HG02981 (cell line): ENCODE measurements around the gene ABL1.
"Not testable (repeated sequence)": the region's sequence is repeated elsewhere in the genome, so short reads cannot be mapped to it uniquely, and the experiment has no call there.

Experiments
- ATAC-seq: cut with Tn5 transposase; IDR thresholded peaks from one replicate; pipeline ENCODE4 v1.9.1; 2021; ENCODE audit warnings: mild to moderate bottlenecking, moderate library complexity; ENCODE audit not compliant: unreplicated experiment

Gene ABL1

GRCh38 chr9:130847306-130848217 is 12.5 kb downstream of the ABL1 start:
- ATAC-seq, result no peak

DNA sequence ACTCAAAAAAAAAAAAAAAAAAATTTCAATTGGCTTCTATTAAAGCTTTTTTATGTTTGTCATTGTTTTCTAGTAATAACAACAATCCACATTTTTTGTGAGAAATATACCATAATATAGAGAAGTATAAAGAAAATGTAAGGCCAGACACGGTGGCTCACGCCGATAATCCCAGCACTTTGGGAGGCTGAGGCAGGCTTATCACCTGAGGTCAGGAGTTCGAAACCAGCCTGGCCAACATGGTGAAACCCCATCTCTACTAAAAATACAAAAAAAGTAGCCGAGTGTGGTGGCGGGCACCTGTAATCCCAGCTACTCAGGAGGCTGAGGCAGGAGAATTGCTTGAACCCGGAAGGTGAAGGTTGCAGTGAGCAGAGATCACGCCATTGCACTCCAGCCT is 13.5 kb downstream of the ABL1 start:
- ATAC-seq, result not testable (repeated sequence)

DNA sequence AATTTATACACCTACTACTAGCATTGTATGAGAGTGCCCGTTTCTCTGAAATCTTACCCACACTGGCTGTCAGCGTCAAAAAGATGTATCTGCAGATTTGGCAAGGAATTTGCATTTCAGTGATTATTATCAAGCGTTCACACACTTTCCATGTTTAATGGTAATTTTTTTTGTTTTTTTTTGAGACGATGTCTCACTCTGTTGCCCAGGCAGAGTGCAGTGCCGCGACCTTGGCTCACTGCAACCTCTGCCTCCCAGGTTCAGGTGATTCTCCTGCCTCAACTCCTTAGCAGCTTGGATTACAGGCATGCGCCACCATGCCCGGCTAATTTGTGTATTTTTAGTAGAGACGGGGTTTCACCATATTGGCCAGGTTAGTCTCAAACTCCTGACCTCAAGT is 14.3 kb downstream of the ABL1 start:
- ATAC-seq, result no peak

DNA sequence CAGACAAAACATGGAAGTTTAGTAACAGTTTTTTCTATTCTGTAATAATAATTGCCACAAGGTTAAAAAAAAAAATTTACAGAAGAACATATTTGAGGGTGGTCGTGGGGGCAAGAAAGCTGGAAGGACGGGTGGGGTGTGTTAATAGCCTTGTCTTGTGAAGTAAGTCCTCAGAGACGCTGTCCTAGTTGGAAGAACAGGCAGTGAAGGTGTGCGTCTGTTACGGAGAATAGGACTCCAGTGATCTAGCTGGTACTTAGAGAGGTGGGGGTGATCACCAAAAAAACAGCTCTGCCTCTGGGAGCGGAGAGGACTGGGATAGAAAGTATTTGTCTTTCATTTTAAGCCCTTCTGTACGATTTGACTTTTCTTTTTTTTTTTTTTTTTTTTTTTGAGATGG is 17.7 kb downstream of the ABL1 start:
- no peak for ATAC-seq

GRCh38 chr9:130854092-130854491 is 19.0 kb downstream of the ABL1 start:
- ATAC-seq, result no peak

DNA sequence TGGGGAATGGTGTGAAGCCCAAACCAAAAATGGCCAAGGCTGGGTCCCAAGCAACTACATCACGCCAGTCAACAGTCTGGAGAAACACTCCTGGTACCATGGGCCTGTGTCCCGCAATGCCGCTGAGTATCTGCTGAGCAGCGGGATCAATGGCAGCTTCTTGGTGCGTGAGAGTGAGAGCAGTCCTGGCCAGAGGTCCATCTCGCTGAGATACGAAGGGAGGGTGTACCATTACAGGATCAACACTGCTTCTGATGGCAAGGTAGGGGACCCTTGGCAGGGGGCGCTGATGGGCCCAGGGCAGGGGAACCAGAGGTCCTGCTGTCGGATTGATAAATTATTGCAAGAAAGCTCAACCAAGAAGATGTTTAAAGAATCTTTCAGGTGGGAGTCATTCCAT is 19.8 kb downstream of the ABL1 start:
- no peak for ATAC-seq

DNA sequence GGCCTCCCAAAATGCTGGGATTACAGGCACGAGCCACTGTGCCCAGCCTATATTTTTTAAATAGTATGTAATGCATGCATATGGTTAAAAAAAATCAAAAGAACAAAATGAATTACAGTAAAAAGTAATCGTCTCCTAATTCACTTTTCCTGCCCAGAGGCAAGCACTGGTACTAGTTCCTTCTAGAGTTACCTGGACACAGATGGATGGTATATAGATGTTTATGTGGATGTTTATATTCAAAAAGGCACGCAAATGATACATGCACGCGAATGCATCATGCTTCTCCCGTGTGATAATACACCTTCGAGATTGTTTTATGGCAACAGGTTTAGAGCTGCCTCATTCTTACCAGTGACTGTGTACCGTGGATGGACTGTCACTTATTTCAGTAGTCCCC is 21.4 kb downstream of the ABL1 start:
- no peak for ATAC-seq

GRCh38 chr9:130857864-130858738 is 23.0 kb downstream of the ABL1 start:
- ATAC-seq, result no peak

DNA sequence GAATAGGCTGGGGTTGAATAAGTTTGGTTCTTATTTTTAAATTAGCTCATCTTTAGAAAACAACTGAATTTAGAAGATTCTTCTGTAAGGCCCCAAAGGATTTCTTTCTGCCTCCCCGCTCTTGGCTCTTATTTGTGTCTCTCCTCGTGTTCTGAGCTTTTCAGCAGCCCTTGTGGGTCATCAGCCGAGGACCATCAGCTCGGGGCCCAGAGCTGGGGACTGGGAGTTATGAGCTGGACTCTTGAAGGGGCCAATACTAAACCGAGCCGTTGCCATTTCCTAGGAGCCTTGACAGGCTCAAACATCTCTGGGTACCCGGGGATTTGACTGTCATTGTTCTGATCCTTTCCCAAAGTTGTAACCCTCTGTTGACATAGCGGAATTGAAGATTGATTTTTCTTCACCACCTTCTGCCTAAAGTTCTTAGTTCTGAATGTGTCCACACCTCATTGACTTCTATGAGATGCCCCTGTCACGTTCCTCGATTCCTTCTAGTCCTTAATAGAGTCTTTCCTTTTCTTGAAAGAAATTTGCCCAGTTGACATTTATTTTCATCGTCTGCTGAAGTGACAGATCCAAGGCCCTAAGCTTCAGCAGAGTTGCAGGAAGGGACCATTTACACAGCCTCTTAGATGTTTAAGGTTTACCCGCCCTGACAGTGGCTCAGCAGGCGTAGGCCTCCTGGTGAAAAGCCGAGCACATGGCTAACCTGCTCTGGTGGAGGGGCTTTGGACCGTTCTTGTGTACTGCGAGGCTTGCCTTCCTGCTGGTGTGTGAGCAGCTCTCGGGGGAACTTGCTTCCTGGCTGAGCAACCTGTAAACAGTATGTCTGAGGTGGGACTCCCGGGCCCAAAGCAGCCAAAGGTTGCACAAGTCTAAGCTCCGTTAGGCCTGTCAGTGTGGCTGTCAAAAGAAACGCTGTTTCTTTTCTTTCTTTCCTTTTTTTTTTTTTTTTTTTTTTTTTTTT is 24.0 kb downstream of the ABL1 start:
- no peak for ATAC-seq

DNA sequence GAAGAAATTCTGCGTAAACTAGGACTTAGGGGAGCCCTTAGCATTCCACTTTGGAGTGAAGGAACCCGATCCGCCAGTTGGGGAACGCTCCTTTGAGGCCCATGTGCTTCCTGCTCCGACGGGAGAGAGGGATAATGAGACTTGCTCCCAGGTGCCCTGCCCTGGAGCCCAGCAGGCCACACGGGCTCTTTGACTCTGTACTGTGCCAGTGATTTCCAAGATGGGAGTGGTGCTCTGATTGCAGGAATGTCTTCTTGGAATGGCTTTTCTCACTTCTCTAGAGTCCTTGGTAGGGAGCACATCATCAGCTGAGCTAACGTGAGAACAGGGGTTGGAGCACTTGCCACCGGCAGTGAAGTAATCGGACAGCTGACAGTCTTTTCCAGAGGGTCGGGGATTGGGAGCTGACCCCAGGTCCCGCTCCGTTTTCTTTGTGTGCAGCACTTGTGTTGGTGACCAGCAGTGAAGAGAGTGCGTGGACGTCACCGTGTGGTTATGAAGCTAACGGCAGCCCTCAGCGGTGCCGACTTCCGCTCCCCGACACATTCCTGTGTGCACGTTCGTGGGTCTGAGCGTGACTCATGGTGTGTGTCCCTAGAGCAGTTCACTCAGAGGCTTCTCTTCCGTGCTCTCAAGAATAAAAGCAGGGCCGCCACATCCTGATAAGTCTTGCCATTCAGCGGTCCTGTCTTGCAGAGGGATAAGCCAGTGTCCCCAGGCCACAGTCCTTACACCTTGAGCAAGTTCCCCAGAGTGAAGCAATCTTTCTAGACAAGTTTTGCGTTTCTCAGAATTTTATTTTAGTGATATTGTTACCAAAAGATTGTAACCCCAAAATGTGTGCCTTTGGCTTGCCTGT is 25.6 kb downstream of the ABL1 start:
- no peak for ATAC-seq

DNA sequence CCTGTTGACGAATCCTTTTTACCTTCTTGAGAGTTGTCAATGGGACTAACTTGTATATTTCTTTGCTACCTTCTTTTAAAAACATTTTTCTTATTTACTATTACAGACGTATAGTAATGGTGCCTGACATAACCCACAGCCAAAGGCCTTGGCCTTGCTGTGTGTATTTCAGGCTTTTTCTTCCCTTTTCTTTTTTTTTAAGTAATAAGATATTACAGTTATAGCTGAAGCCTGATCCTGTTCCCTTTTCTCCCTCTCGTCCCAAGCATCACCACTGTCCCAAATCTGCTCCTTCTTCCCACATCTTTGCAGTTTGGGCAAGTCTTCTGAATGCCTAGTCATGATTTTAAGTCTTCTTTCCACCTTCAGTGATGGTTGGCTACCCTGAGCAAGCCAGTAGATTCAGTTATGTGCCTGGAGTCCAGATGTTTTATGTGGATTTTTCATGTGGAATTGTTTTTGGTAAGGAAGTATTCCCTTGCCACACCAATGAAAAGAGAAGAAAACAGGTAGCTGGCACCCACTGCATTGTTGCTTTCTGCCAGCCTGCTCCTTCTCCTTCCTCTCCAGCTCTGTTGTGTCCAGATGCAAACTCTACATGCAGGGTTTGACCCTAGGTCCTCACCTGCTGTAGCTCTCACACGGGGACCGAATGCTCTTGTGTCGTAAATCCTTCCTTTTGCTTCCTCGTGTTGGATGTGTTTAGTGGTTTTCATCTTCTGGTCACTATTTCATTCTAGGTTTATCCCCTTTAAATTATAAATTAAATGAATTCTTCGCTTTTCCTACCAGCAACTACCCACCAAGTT is 26.5 kb downstream of the ABL1 start:
- ATAC-seq, result no peak

GRCh38 chr9:130862217-130862616 is 27.2 kb downstream of the ABL1 start:
- no peak for ATAC-seq

DNA sequence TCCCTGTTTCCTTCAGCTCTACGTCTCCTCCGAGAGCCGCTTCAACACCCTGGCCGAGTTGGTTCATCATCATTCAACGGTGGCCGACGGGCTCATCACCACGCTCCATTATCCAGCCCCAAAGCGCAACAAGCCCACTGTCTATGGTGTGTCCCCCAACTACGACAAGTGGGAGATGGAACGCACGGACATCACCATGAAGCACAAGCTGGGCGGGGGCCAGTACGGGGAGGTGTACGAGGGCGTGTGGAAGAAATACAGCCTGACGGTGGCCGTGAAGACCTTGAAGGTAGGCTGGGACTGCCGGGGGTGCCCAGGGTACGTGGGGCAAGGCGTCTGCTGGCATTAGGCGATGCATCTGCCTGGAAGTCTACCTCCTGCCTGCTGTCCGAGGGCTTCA is 27.7 kb downstream of the ABL1 start:
- no peak for ATAC-seq

GRCh38 chr9:130864541-130864940 is 29.5 kb downstream of the ABL1 start:
- no peak for ATAC-seq

DNA sequence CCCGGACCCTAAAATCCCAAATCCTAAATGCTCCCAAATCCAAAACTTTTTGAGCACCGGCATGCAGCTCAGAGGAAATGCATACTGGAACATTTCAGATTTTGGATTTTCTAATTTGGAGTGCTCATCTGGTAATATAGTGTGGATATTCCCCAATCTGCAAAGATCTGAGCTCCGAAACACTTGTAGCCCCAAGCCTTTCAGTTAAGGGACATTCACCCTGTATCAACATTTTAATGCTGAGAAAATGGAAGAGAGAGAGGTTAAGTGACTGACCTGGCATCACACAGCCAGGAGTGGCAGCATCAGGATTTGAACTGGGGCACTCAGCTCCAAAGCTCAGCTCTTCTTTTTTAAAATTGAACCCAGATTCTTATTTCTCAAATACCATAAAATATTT is 30.9 kb downstream of the ABL1 start:
- ATAC-seq, result no peak

DNA sequence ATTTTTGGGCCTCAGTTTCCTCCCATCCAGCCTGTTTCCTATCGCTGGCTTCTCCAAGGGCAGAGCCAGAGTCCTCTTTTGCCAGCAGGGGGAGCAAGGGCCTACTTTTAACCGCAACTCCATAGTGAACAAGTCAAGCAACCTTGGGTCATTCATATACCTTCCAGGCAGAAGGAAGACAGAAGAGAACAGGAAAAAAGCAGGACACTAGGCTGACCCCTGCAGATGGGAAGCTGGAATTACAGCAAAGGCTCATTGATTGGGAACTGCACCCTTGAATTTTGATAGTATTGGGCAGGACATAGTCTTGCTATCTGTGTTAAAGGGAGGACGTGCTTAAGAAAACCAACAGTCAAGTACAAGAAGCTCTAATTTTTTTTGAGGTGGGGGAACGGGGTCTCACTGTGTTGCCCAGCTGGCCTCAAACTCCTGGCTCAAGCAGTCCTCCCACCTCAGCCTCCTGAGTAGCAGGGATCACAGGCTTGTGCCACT is 31.5 kb downstream of the ABL1 start:
- no peak for ATAC-seq

DNA sequence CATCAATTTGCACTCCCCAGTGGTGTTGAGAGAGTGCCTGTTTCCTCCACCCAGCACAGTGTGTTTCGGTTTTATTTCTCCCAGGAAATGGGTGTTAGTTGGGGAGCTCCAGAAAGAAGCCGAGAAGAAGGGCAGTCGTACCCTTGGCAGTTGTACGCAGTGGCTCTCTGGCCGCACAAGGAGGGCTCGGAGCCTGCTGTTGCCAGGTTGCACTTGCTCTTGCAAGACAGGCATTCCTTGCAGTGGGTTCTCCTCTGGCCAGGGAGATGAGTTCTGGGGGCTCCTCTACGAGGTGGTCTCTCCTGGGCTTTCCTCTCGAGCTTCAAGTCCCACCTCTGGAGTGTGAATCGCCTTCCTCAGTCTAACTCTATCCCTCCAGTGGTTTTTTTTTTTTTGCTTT is 32.5 kb downstream of the ABL1 start:
- no peak for ATAC-seq

GRCh38 chr9:130868230-130868629 is 33.2 kb downstream of the ABL1 start:
- ATAC-seq, result no peak

GRCh38 chr9:130869250-130869649 is 34.2 kb downstream of the ABL1 start:
- no peak for ATAC-seq
